HepG2 (cell line): Measurements from ENCODE around the gene P3R3URF. TPM values are rescaled to one million over a fixed set of nuclear protein-coding genes. Genes with fewer than 3 reads are reported as not detected.

Source experiments
- AHR ChIP-seq: IDR thresholded peaks from 2 replicates; pipeline ENCODE4 v1.6.1; 2018; ENCODE audit warnings: missing genetic modification reagents, missing compliant biosample characterization
- BRCA1 ChIP-seq: sonication (generic); formaldehyde crosslinking; IDR thresholded peaks from 2 replicates; pipeline ENCODE4 v1.4.0; 2020; ENCODE audit warnings: missing genetic modification reagents
- CBFB ChIP-seq: sonication (generic); formaldehyde crosslinking; IDR thresholded peaks from 2 replicates; pipeline ENCODE4 v1.4.0; 2020; ENCODE audit warnings: missing genetic modification reagents
- KDM4B ChIP-seq: sonication (generic); formaldehyde crosslinking; IDR thresholded peaks from 2 replicates; pipeline ENCODE4 v1.4.0; 2020; ENCODE audit warnings: missing genetic modification reagents
- KMT2A ChIP-seq: sonication (generic); formaldehyde crosslinking; IDR thresholded peaks from 2 replicates; pipeline ENCODE4 v1.4.0; 2020; ENCODE audit warnings: missing genetic modification reagents
- MEF2D ChIP-seq: sonication (generic); formaldehyde crosslinking; IDR thresholded peaks from 2 replicates; pipeline ENCODE4 v1.5.1; 2020; ENCODE audit warnings: mild to moderate bottlenecking, missing genetic modification reagents
- PAF1 ChIP-seq: IDR thresholded peaks from 2 replicates; pipeline ENCODE4 v1.6.1; 2016; ENCODE audit warnings: missing genetic modification reagents, missing compliant biosample characterization
- PHF5A ChIP-seq: IDR thresholded peaks from one replicate; pipeline ENCODE4 v1.6.1; 2018; ENCODE audit warnings: low read depth, missing genetic modification reagents; ENCODE audit not compliant: unreplicated experiment
- ZNF20 ChIP-seq: sonication (generic); formaldehyde crosslinking; IDR thresholded peaks from 2 replicates; pipeline ENCODE4 v1.4.0; 2020; ENCODE audit warnings: mild to moderate bottlenecking, moderate library complexity, missing genetic modification reagents
- ZNF350 ChIP-seq: sonication (generic); formaldehyde crosslinking; IDR thresholded peaks from 2 replicates; pipeline ENCODE4 v1.4.0; 2020; ENCODE audit warnings: mild to moderate bottlenecking, low read depth, missing genetic modification reagents, borderline replicate concordance
- ZNF383 ChIP-seq: sonication (generic); formaldehyde crosslinking; IDR thresholded peaks from 2 replicates; pipeline ENCODE4 v1.4.0; 2020; ENCODE audit warnings: missing genetic modification reagents, mild to moderate bottlenecking, borderline replicate concordance
- ZNF496 ChIP-seq: sonication (generic); formaldehyde crosslinking; IDR thresholded peaks from 2 replicates; pipeline ENCODE4 v1.8.1; 2023; ENCODE audit warnings: mild to moderate bottlenecking, moderate library complexity, missing genetic modification reagents; ENCODE audit not compliant: insufficient replicate concordance
- ZNF737 ChIP-seq: sonication (generic); formaldehyde crosslinking; IDR thresholded peaks from 2 replicates; pipeline ENCODE4 v1.5.0; 2020; ENCODE audit warnings: missing genetic modification reagents, mild to moderate bottlenecking, borderline replicate concordance
- polyA plus RNA-seq, 8 experiments: library from polyadenylated mRNA; depleted of rRNA in 3 of 8; stranded (reverse) in 7 of 8; unstranded in 1 of 8; fragments of >200 nt; fragmentation: Illumina TruSeq in 4 of 8; extraction: Trizol in 4 of 8; gene quantifications; 2 replicates each; pipeline versions ENCODE4 v1.2.1 to v1.2.3, GENCODE V29; 2011 to 2016; ENCODE audit warnings: low read depth in 4 of 8, missing spikeins in 1 of 8, mixed read lengths in 1 of 8; ENCODE audit not compliant: insufficient read depth in 1 of 8
- total RNA-seq, 5 experiments: library from RNA; depleted of rRNA; stranded (reverse); fragments of >200 nt; fragmentation: Illumina TruSeq; extraction: Trizol; gene quantifications; 2 replicates each; pipeline ENCODE4 v1.2.3, GENCODE V29; 2016; ENCODE audit warnings: low read depth in 1 of 5
- TF ChIP-seq, protein P1 (sequence below): IDR thresholded peaks from 2 replicates; pipeline ENCODE4 v1.6.1; 2016; ENCODE audit warnings: missing compliant biosample characterization, missing genetic modification reagents, borderline replicate concordance
- TF ChIP-seq, protein P2 (sequence below): sonication (generic); formaldehyde crosslinking; IDR thresholded peaks from 2 replicates; pipeline ENCODE4 v1.5.0; 2020; ENCODE audit warnings: missing genetic modification reagents
- TF ChIP-seq, protein P3 (sequence below): IDR thresholded peaks from 2 replicates; pipeline ENCODE4 v1.6.1; 2016; ENCODE audit warnings: missing biosample characterization, missing genetic modification reagents, low read depth
- TF ChIP-seq, protein P4 (sequence below): sonication (generic); formaldehyde crosslinking; IDR thresholded peaks from 2 replicates; pipeline ENCODE4 v1.4.0; 2020; ENCODE audit warnings: missing genetic modification reagents, borderline replicate concordance
- TF ChIP-seq, protein P5 (sequence below): sonication (generic); formaldehyde crosslinking; conservative IDR thresholded peaks from 2 replicates; pipeline ENCODE4 v1.4.0; 2020; ENCODE audit warnings: mild to moderate bottlenecking, missing genetic modification reagents, moderate library complexity

P3R3URF gene
- total and polyA plus RNA-seq, 2 of the 13 experiments (the other 11 are each of a cell fraction or from before 2014, with no cell fraction given), result not detected

DNA sequence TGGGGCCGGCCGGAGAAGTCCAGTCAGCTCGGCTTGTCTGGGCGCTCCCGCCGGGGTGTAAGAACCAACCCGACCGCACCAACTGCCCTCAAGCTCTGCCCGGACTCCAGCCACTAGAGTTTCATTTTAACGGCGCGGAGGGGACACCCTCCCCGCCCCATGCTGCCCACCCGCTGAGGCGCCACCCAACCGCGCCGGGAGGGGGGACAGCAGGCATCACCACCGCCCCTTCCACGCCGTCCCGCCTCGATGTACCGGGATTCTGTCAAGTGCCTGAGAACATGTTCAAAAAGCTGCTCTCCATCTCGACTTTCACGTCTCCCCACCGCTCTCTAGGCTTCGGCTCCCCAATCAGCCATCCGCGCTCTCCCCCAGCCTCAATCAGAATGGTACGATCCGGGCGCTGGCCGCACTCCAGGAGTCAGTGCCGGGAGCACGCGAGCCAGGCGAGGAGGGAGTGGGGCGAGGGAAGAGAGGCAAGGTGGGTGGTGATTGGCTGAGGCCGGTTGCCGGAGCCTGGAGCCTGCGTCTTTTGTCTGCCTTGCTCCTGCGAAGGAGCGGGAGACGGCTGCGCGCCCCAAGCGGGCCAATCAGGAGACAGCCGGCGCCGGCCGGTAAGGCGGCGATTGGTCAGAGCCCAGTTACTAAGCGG lies 43.6 kb downstream of the P3R3URF start, which contains the start of gene PIK3R3 (continued):
- TF ChIP-seq AHR (CRISPR knock-in tag), result peak; percentile 97
- TF ChIP-seq ZNF20 (CRISPR knock-in tag), result peak; percentile 90; the same call in 1 of the 2 replicates
- TF ChIP-seq, protein P1, sequence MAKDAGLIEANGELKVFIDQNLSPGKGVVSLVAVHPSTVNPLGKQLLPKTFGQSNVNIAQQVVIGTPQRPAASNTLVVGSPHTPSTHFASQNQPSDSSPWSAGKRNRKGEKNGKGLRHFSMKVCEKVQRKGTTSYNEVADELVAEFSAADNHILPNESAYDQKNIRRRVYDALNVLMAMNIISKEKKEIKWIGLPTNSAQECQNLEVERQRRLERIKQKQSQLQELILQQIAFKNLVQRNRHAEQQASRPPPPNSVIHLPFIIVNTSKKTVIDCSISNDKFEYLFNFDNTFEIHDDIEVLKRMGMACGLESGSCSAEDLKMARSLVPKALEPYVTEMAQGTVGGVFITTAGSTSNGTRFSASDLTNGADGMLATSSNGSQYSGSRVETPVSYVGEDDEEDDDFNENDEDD (CRISPR knock-in tag), result peak; percentile 99
- no peak for TF ChIP-seq PHF5A (CRISPR knock-in tag)
- peak; percentile 80 for TF ChIP-seq ZNF496 (CRISPR knock-in tag)
- peak; percentile 69 for TF ChIP-seq KDM4B (CRISPR knock-in tag)
- TF ChIP-seq BRCA1 (CRISPR knock-in tag), result peak; percentile 76; the same call in 1 of the 2 replicates
- no peak for TF ChIP-seq PAF1 (CRISPR knock-in tag)
- TF ChIP-seq, protein P2, sequence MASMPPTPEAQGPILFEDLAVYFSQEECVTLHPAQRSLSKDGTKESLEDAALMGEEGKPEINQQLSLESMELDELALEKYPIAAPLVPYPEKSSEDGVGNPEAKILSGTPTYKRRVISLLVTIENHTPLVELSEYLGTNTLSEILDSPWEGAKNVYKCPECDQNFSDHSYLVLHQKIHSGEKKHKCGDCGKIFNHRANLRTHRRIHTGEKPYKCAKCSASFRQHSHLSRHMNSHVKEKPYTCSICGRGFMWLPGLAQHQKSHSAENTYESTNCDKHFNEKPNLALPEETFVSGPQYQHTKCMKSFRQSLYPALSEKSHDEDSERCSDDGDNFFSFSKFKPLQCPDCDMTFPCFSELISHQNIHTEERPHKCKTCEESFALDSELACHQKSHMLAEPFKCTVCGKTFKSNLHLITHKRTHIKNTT, result no peak
- TF ChIP-seq CBFB (CRISPR knock-in tag), result peak; percentile 74
- TF ChIP-seq, protein P3, sequence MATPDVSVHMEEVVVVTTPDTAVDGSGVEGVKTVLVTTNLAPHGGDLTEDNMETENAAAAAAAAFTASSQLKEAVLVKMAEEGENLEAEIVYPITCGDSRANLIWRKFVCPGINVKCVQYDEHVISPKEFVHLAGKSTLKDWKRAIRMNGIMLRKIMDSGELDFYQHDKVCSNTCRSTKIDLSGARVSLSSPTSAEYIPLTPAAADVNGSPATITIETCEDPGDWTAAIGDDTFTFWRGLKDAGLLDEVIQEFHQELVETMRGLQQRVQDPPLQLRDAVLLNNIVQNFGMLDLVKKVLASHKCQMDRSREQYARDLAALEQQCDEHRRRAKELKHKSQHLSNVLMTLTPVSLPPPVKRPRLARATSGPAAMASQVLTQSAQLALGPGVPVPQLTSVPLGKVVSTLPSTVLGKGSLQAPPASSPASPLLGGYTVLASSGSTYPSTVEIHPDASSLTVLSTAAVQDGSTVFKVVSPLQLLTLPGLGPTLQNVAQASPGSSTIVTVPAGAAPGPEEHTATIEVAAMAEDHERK, result 0 out of 2 replicates have a peak, but pooled peaks have one; percentile 42
- TF ChIP-seq ZNF350 (CRISPR knock-in tag), result peak; percentile 94
- peak; percentile 90 for TF ChIP-seq KMT2A (CRISPR knock-in tag)
- TF ChIP-seq ZNF737 (CRISPR knock-in tag), result no peak
- TF ChIP-seq, protein P4, sequence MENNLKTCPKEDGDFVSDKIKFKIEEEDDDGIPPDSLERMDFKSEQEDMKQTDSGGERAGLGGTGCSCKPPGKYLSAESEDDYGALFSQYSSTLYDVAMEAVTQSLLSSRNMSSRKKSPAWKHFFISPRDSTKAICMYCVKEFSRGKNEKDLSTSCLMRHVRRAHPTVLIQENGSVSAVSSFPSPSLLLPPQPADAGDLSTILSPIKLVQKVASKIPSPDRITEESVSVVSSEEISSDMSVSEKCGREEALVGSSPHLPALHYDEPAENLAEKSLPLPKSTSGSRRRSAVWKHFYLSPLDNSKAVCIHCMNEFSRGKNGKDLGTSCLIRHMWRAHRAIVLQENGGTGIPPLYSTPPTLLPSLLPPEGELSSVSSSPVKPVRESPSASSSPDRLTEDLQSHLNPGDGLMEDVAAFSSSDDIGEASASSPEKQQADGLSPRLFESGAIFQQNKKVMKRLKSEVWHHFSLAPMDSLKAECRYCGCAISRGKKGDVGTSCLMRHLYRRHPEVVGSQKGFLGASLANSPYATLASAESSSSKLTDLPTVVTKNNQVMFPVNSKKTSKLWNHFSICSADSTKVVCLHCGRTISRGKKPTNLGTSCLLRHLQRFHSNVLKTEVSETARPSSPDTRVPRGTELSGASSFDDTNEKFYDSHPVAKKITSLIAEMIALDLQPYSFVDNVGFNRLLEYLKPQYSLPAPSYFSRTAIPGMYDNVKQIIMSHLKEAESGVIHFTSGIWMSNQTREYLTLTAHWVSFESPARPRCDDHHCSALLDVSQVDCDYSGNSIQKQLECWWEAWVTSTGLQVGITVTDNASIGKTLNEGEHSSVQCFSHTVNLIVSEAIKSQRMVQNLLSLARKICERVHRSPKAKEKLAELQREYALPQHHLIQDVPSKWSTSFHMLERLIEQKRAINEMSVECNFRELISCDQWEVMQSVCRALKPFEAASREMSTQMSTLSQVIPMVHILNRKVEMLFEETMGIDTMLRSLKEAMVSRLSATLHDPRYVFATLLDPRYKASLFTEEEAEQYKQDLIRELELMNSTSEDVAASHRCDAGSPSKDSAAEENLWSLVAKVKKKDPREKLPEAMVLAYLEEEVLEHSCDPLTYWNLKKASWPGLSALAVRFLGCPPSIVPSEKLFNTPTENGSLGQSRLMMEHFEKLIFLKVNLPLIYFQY (CRISPR knock-in tag), result peak; percentile 59; the same call in 1 of the 2 replicates
- peak; percentile 89 for TF ChIP-seq MEF2D (CRISPR knock-in tag)
- no peak for TF ChIP-seq ZNF383 (CRISPR knock-in tag)
- TF ChIP-seq, protein P5, sequence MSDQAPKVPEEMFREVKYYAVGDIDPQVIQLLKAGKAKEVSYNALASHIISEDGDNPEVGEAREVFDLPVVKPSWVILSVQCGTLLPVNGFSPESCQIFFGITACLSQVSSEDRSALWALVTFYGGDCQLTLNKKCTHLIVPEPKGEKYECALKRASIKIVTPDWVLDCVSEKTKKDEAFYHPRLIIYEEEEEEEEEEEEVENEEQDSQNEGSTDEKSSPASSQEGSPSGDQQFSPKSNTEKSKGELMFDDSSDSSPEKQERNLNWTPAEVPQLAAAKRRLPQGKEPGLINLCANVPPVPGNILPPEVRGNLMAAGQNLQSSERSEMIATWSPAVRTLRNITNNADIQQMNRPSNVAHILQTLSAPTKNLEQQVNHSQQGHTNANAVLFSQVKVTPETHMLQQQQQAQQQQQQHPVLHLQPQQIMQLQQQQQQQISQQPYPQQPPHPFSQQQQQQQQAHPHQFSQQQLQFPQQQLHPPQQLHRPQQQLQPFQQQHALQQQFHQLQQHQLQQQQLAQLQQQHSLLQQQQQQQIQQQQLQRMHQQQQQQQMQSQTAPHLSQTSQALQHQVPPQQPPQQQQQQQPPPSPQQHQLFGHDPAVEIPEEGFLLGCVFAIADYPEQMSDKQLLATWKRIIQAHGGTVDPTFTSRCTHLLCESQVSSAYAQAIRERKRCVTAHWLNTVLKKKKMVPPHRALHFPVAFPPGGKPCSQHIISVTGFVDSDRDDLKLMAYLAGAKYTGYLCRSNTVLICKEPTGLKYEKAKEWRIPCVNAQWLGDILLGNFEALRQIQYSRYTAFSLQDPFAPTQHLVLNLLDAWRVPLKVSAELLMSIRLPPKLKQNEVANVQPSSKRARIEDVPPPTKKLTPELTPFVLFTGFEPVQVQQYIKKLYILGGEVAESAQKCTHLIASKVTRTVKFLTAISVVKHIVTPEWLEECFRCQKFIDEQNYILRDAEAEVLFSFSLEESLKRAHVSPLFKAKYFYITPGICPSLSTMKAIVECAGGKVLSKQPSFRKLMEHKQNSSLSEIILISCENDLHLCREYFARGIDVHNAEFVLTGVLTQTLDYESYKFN (CRISPR knock-in tag), result peak; percentile 64
